Measurements from ENCODE around the gene EID3. TPM values are rescaled to one million over a fixed set of nuclear protein-coding genes. Genes with fewer than 3 reads are reported as not detected.

The EID3 gene
- total RNA-seq, 1 experiment from 2014 or later = 3.2 TPM

DNA sequence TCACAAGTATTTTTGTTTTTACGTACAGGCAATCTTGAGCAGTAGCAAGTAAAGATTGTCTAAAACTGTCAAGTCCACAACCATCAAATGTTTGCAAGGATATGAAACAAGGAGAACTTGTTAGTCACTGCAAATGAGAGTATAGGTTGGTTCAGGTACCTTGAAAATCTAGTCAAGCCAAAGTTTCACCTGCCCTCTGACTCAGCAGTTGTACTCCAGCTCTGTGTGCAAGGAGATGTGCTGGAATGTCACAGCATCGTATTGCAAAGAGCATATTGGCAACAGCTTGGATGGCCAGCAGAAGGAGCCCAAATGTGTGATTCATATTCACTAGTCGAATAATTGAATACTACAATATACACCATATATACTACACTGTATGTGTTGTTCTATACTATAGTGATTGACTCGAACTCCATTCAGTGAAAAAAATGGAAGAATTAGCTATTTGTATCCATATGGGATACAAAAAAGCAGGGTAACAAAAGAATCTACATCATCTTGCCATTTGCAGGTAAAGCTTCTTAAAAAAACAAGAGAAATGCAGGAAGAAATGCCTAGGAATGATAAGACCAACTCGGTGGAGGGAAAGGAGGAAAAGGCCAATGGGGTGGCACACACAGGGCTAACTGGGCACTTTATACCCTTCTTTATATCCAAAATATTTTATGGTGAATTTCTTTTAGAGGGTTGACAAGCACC, 44.0 kb downstream of the EID3 start:
- H3K9me3 Mint-ChIP-seq = no peaks in the 10 kb centered on the region
- ChIA-PET CTCF (no interaction called here), POLR2A (no interaction called here)
- peak overlapping the region; percentile 87; the same call in 1 of the 2 replicates for H3K27ac Mint-ChIP-seq
- TF ChIP-seq KAT7 (CRISPR knock-in tag; IDR thresholded peaks at IDR 0.05; ENCODE audit: borderline replicate concordance) = no peak
- TF ChIP-seq FOXJ3 (CRISPR knock-in tag; IDR thresholded peaks at IDR 0.05; ENCODE audit: borderline replicate concordance) = no peak
- TF ChIP-seq ZNF396 (CRISPR knock-in tag; IDR thresholded peaks at IDR 0.05; ENCODE audit: borderline replicate concordance) = no peak
- TF ChIP-seq PRRX2 (CRISPR knock-in tag; IDR thresholded peaks at IDR 0.05) = no peak
- no peak for TF ChIP-seq SMAD3 (CRISPR knock-in tag; IDR thresholded peaks at IDR 0.05; ENCODE audit: borderline replicate concordance)
- TF ChIP-seq NR2C2 (CRISPR knock-in tag; IDR thresholded peaks at IDR 0.05) = no peak
- TF ChIP-seq SMAD4 (CRISPR knock-in tag; IDR thresholded peaks at IDR 0.05) = no peak
- TF ChIP-seq, protein P1, sequence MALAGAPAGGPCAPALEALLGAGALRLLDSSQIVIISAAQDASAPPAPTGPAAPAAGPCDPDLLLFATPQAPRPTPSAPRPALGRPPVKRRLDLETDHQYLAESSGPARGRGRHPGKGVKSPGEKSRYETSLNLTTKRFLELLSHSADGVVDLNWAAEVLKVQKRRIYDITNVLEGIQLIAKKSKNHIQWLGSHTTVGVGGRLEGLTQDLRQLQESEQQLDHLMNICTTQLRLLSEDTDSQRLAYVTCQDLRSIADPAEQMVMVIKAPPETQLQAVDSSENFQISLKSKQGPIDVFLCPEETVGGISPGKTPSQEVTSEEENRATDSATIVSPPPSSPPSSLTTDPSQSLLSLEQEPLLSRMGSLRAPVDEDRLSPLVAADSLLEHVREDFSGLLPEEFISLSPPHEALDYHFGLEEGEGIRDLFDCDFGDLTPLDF (CRISPR knock-in tag; IDR thresholded peaks at IDR 0.05) = no peak
- TF ChIP-seq SP1 (CRISPR knock-in tag; conservative IDR thresholded peaks at IDR 0.05) = no peak
- no peak for TF ChIP-seq NFYB (CRISPR knock-in tag; conservative IDR thresholded peaks at IDR 0.05; ENCODE audit: low read depth)
- no peak for TF ChIP-seq CREM (CRISPR knock-in tag; IDR thresholded peaks at IDR 0.05)
- peaks cover 24% of the 10 kb centered on the region for H3K4me1 Mint-ChIP-seq
- ATAC-seq (no peak), DNase-seq (ENCODE audit: low spot score) (no peak)
- no peak overlapping the region for H3K4me3 Mint-ChIP-seq
- no peaks in the 10 kb centered on the region for H3K27me3 Mint-ChIP-seq (ENCODE audit: low read depth)
- H3K36me3 Mint-ChIP-seq = peaks cover 29% of the 10 kb centered on the region

DNA sequence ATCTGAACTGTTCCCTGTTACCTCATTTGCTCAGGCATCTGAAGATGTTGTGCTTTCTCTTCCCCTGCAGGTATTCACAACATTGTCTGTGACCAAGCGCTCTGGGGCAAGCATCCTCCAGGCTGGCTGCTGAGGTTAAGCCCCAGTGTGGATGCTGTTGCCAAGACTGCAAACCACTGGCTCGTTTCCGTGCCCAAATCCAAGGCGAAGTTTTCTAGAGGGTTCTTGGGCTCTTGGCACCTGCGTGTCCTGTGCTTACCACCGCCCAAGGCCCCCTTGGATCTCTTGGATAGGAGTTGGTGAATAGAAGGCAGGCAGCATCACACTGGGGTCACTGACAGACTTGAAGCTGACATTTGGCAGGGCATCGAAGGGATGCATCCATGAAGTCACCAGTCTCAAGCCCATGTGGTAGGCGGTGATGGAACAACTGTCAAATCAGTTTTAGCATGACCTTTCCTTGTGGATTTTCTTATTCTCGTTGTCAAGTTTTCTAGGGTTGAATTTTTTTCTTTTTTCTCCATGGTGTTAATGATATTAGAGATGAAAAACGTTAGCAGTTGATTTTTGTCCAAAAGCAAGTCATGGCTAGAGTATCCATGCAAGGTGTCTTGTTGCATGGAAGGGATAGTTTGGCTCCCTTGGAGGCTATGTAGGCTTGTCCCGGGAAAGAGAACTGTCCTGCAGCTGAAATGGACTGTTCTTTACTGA, 44.9 kb downstream of the EID3 start:
- DNase-seq (ENCODE audit: low spot score) = no peak
- no peak for ATAC-seq
- H3K27ac Mint-ChIP-seq = no peak overlapping the region

DNA sequence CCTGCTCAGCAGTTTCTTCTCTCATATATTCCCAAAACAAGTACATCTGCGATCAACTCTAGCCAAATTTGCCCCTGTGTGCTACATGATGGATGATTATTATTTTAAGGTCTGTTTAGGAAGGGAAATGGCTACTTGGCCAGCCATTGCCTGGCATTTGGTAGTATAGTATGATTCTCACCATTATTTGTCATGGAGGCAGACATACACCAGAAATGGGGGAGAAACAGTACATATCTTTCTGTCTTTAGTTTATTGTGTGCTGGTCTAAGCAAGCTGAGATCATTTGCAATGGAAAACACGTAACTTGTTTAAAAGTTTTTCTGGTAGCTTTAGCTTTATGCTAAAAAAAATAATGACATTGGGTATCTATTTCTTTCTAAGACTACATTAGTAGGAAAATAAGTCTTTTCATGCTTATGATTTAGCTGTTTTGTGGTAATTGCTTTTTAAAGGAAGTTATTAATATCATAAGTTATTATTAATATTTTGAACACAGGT, 45.5 kb downstream of the EID3 start:
- Mint-ChIP-seq H3K27me3 (ENCODE audit: low read depth) (no peaks in the 10 kb centered on the region), H3K27ac (no peak overlapping the region), H3K9me3 (no peaks in the 10 kb centered on the region), H3K4me1 (peaks cover 24% of the 10 kb centered on the region), H3K4me3 (no peak overlapping the region), H3K36me3 (peaks cover 23% of the 10 kb centered on the region)
- no peak for DNase-seq (ENCODE audit: low spot score)
- ATAC-seq = no peak
- TF ChIP-seq TEAD1 (CRISPR knock-in tag; IDR thresholded peaks at IDR 0.05) (no peak), SMAD3 (CRISPR knock-in tag; IDR thresholded peaks at IDR 0.05; ENCODE audit: borderline replicate concordance) (no peak), CREB1 (CRISPR knock-in tag; IDR thresholded peaks at IDR 0.05) (no peak), SOX15 (CRISPR knock-in tag; IDR thresholded peaks at IDR 0.05) (no peak), KAT7 (CRISPR knock-in tag; IDR thresholded peaks at IDR 0.05; ENCODE audit: borderline replicate concordance) (no peak), FOXJ3 (CRISPR knock-in tag; IDR thresholded peaks at IDR 0.05; ENCODE audit: borderline replicate concordance) (no peak), TP53 (CRISPR knock-in tag; IDR thresholded peaks at IDR 0.05) (no peak), ZNF416 (CRISPR knock-in tag; IDR thresholded peaks at IDR 0.05) (no peak), CREM (CRISPR knock-in tag; IDR thresholded peaks at IDR 0.05) (no peak)
- TF ChIP-seq, protein P2, sequence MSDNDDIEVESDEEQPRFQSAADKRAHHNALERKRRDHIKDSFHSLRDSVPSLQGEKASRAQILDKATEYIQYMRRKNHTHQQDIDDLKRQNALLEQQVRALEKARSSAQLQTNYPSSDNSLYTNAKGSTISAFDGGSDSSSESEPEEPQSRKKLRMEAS (CRISPR knock-in tag; IDR thresholded peaks at IDR 0.05) = no peak
- TF ChIP-seq, protein P3, sequence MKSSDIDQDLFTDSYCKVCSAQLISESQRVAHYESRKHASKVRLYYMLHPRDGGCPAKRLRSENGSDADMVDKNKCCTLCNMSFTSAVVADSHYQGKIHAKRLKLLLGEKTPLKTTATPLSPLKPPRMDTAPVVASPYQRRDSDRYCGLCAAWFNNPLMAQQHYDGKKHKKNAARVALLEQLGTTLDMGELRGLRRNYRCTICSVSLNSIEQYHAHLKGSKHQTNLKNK (CRISPR knock-in tag; IDR thresholded peaks at IDR 0.05) = no peak
- TF ChIP-seq, protein P4, sequence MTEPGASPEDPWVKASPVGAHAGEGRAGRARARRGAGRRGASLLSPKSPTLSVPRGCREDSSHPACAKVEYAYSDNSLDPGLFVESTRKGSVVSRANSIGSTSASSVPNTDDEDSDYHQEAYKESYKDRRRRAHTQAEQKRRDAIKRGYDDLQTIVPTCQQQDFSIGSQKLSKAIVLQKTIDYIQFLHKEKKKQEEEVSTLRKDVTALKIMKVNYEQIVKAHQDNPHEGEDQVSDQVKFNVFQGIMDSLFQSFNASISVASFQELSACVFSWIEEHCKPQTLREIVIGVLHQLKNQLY (CRISPR knock-in tag; IDR thresholded peaks at IDR 0.05) = no peak
- TF ChIP-seq, protein P1 (CRISPR knock-in tag; IDR thresholded peaks at IDR 0.05) = no peak
- TF ChIP-seq, protein P5, sequence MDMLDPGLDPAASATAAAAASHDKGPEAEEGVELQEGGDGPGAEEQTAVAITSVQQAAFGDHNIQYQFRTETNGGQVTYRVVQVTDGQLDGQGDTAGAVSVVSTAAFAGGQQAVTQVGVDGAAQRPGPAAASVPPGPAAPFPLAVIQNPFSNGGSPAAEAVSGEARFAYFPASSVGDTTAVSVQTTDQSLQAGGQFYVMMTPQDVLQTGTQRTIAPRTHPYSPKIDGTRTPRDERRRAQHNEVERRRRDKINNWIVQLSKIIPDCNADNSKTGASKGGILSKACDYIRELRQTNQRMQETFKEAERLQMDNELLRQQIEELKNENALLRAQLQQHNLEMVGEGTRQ (CRISPR knock-in tag; IDR thresholded peaks at IDR 0.05) = no peak
- TF ChIP-seq, protein P6, sequence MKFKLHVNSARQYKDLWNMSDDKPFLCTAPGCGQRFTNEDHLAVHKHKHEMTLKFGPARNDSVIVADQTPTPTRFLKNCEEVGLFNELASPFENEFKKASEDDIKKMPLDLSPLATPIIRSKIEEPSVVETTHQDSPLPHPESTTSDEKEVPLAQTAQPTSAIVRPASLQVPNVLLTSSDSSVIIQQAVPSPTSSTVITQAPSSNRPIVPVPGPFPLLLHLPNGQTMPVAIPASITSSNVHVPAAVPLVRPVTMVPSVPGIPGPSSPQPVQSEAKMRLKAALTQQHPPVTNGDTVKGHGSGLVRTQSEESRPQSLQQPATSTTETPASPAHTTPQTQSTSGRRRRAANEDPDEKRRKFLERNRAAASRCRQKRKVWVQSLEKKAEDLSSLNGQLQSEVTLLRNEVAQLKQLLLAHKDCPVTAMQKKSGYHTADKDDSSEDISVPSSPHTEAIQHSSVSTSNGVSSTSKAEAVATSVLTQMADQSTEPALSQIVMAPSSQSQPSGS (CRISPR knock-in tag; IDR thresholded peaks at IDR 0.05; ENCODE audit: borderline replicate concordance, low read depth) = no peak
- CTCF ChIA-PET = no interaction called here
- POLR2A ChIA-PET = no interaction called here

More for the DNA sequence above, 44.9 kb downstream of the EID3 start:
- Mint-ChIP-seq H3K4me1 (peaks cover 24% of the 10 kb centered on the region), H3K36me3 (peaks cover 23% of the 10 kb centered on the region), H3K4me3 (no peak overlapping the region), H3K27me3 (ENCODE audit: low read depth) (no peaks in the 10 kb centered on the region), H3K9me3 (no peaks in the 10 kb centered on the region)
- TF ChIP-seq JUN (CRISPR knock-in tag; IDR thresholded peaks at IDR 0.05) = no peak
- ChIA-PET CTCF (no interaction called here), POLR2A (no interaction called here)

All from WTC11 (cell line).